HepG2 (cell line): ENCODE results near the gene GPR68. TPM values are rescaled to one million over a fixed set of nuclear protein-coding genes. Genes with fewer than 3 reads are reported as not detected.

Experiments
- ATAC-seq: fragments of 200-7000 bp; cut with Tn5 transposase; 3 replicates; pipeline ENCODE4 v1.9.1; 2020; ENCODE audit warnings: mild to moderate bottlenecking, moderate library complexity
- BruUV-seq: library from RNA; stranded (reverse); fragments of 400-500 nt; replicated peaks from 2 replicates; lab custom pipeline; 2021; lab: Mats Ljungman, UMichigan
- CTCF ChIA-PET: fragments of 300-600 bp; formaldehyde crosslinking; extraction: SDS; loops from one replicate; lab custom pipeline; 2021; ENCODE audit warnings: low total read pairs, inconsistent platforms, low intra/inter-chr PET ratio; lab: Yijun Ruan, JAX
- POLR2A ChIA-PET: fragments of 350-600 bp; sonication (Branson Sonifier 250); formaldehyde crosslinking; loops from one replicate; lab custom pipeline; 2020; ENCODE audit warnings: antibody characterized with exemption, inconsistent platforms; lab: Yijun Ruan, JAX
- DNase-seq: peaks from one replicate; pipeline ENCODE4 v3.0.0-alpha.2; 2015; ENCODE audit warnings: low spot score
- FAIRE-seq: peaks from 3 replicates; lab custom pipeline; 2011; peaks lifted over from hg19 to GRCh38; lab: Jason Lieb, UNC
- H2AFZ ChIP-seq: one replicate; pipeline ENCODE4 v1.6.1; 2011; ENCODE audit warnings: low read length, inconsistent platforms
- H3K27ac ChIP-seq: fragments of 300-600 bp; 3 replicates; pipeline ENCODE4 v1.8.0; 2011; ENCODE audit warnings: mixed run types, mild to moderate bottlenecking, mixed read lengths, low read length, inconsistent platforms; ENCODE audit not compliant: insufficient read depth; ENCODE audit errors: extremely low read length
- H3K27me3 ChIP-seq, 2 experiments: fragments of 200-600 bp in 1 of 2; 2 replicates in 1 of 2; 3 replicates in 1 of 2; pipeline versions ENCODE4 v1.6.0 to v1.8.0; 2011; ENCODE audit warnings: low read length in 2 of 2, mild to moderate bottlenecking in 2 of 2, moderate library complexity in 2 of 2, inconsistent platforms in 1 of 2; ENCODE audit not compliant: insufficient read depth in 2 of 2, control insufficient read depth in 1 of 2
- H3K36me3 ChIP-seq, 2 experiments: fragments of 200-600 bp in 1 of 2; replicated peaks in 1 of 2; 2 replicates in 1 of 2; 3 replicates in 1 of 2; pipeline versions ENCODE4 v1.5.1 to v1.8.0; 2011; ENCODE audit warnings: low read length in 2 of 2, inconsistent platforms in 1 of 2; ENCODE audit not compliant: insufficient read depth in 2 of 2, control insufficient read depth in 1 of 2
- H3K4me1 ChIP-seq: 2 replicates; pipeline ENCODE4 v1.5.1; 2012; ENCODE audit warnings: low read length, inconsistent platforms; ENCODE audit not compliant: insufficient read depth
- H3K4me2 ChIP-seq: 2 replicates; pipeline ENCODE4 v1.6.0; 2011; ENCODE audit warnings: low read depth, low read length, inconsistent platforms
- H3K4me3 ChIP-seq, 3 experiments: fragments of 200-600 bp in 1 of 3; sonication (generic), shearing (Covaris generic) in 1 of 3; replicated peaks in 1 of 3; 2 replicates each; pipeline ENCODE4 v1.5.1; 2011 to 2016; ENCODE audit warnings: low read length in 3 of 3, inconsistent platforms in 2 of 3, low read depth in 2 of 3, mild to moderate bottlenecking in 2 of 3, control low read depth in 1 of 3, mixed read lengths in 1 of 3; ENCODE audit not compliant: insufficient read depth in 1 of 3
- H3K79me2 ChIP-seq: one replicate; pipeline ENCODE4 v1.6.1; 2011; ENCODE audit warnings: low read length, inconsistent platforms; ENCODE audit not compliant: insufficient read depth
- H3K9ac ChIP-seq: 2 replicates; pipeline ENCODE4 v1.6.0; 2011; ENCODE audit warnings: mild to moderate bottlenecking, low read depth, low read length, inconsistent platforms; ENCODE audit not compliant: insufficient read depth
- H3K9me3 ChIP-seq: 2 replicates; pipeline ENCODE4 v1.5.1; 2012; ENCODE audit warnings: mild to moderate bottlenecking, low read length
- H4K20me1 ChIP-seq: 2 replicates; pipeline ENCODE4 v1.6.0; 2011; ENCODE audit warnings: inconsistent platforms, mild to moderate bottlenecking, low read length, moderate library complexity; ENCODE audit not compliant: insufficient read depth
- ARNT ChIP-seq: fragments of 450-650 bp; IDR thresholded peaks from 2 replicates; pipeline ENCODE4 v1.6.1; 2017
- DDIT3 ChIP-seq: sonication (generic); formaldehyde crosslinking; IDR thresholded peaks from 2 replicates; pipeline ENCODE4 v1.4.0; 2020; ENCODE audit warnings: mild to moderate bottlenecking, missing genetic modification reagents
- GFI1 ChIP-seq: sonication (generic); formaldehyde crosslinking; IDR thresholded peaks from 2 replicates; pipeline ENCODE4 v1.5.0; 2020; ENCODE audit warnings: missing genetic modification reagents, mild to moderate bottlenecking, borderline replicate concordance
- GTF3A ChIP-seq: sonication (generic); formaldehyde crosslinking; conservative IDR thresholded peaks from 2 replicates; pipeline ENCODE4 v1.4.0; 2020; ENCODE audit warnings: mild to moderate bottlenecking, missing genetic modification reagents
- KDM1A ChIP-seq: IDR thresholded peaks from 2 replicates; pipeline ENCODE4 v1.6.1; 2016; ENCODE audit warnings: missing compliant biosample characterization
- MZF1 ChIP-seq: sonication (generic); formaldehyde crosslinking; IDR thresholded peaks from 2 replicates; pipeline ENCODE4 v1.8.1; 2023; ENCODE audit warnings: mild to moderate bottlenecking, missing genetic modification reagents, borderline replicate concordance
- NFE2 ChIP-seq: sonication (generic); formaldehyde crosslinking; IDR thresholded peaks from 2 replicates; pipeline ENCODE4 v1.4.0; 2020; ENCODE audit warnings: missing genetic modification reagents
- NR2F2 ChIP-seq: IDR thresholded peaks from 2 replicates; pipeline ENCODE4 v1.6.1; 2012; ENCODE audit warnings: low read depth, inconsistent platforms, borderline replicate concordance
- PCBP1 ChIP-seq: fragments of 200-400 bp; formaldehyde crosslinking; IDR thresholded peaks from 2 replicates; pipeline ENCODE4 v1.6.1; 2017; ENCODE audit warnings: mild to moderate bottlenecking, low read depth, low read length, borderline replicate concordance
- PITX1 ChIP-seq: sonication (generic); formaldehyde crosslinking; IDR thresholded peaks from 2 replicates; pipeline ENCODE4 v1.5.1; 2020; ENCODE audit warnings: mild to moderate bottlenecking, missing genetic modification reagents
- POLR2G ChIP-seq: fragments of 200-400 bp; formaldehyde crosslinking; IDR thresholded peaks from 2 replicates; pipeline ENCODE4 v1.6.1; 2018; ENCODE audit warnings: mild to moderate bottlenecking, low read depth, low read length, moderate library complexity
- SMARCE1 ChIP-seq: fragments of 450-650 bp; IDR thresholded peaks from 2 replicates; pipeline ENCODE4 v1.6.1; 2017; ENCODE audit warnings: borderline replicate concordance
- SNAPC2 ChIP-seq: sonication (generic); formaldehyde crosslinking; IDR thresholded peaks from 2 replicates; pipeline ENCODE4 v1.8.1; 2022; ENCODE audit warnings: mild to moderate bottlenecking, missing genetic modification reagents
- SRSF9 ChIP-seq: fragments of 200-400 bp; formaldehyde crosslinking; IDR thresholded peaks from 2 replicates; pipeline ENCODE4 v1.6.1; 2018; ENCODE audit warnings: borderline replicate concordance, mild to moderate bottlenecking, low read depth, low read length; ENCODE audit not compliant: insufficient read depth, poor library complexity, severe bottlenecking
- ZEB1 ChIP-seq: IDR thresholded peaks from 2 replicates; pipeline ENCODE4 v1.6.1; 2012; ENCODE audit warnings: mild to moderate bottlenecking, low read depth, inconsistent platforms; ENCODE audit not compliant: insufficient replicate concordance
- ZFP1 ChIP-seq: IDR thresholded peaks from 2 replicates; pipeline ENCODE4 v1.6.1; 2016
- ZNF350 ChIP-seq: sonication (generic); formaldehyde crosslinking; IDR thresholded peaks from 2 replicates; pipeline ENCODE4 v1.4.0; 2020; ENCODE audit warnings: mild to moderate bottlenecking, low read depth, missing genetic modification reagents, borderline replicate concordance
- ZNF451 ChIP-seq: sonication (generic); formaldehyde crosslinking; IDR thresholded peaks from 2 replicates; pipeline ENCODE4 v1.5.0; 2020; ENCODE audit warnings: mild to moderate bottlenecking, missing genetic modification reagents
- ZNF737 ChIP-seq: sonication (generic); formaldehyde crosslinking; IDR thresholded peaks from 2 replicates; pipeline ENCODE4 v1.5.0; 2020; ENCODE audit warnings: missing genetic modification reagents, mild to moderate bottlenecking, borderline replicate concordance
- ZNF747 ChIP-seq: sonication (generic); formaldehyde crosslinking; IDR thresholded peaks from 2 replicates; pipeline ENCODE4 v1.8.1; 2023; ENCODE audit warnings: missing genetic modification reagents, mild to moderate bottlenecking, borderline replicate concordance
- ZNF878 ChIP-seq: sonication (generic); formaldehyde crosslinking; IDR thresholded peaks from 2 replicates; pipeline ENCODE4 v1.8.1; 2023; ENCODE audit warnings: mild to moderate bottlenecking, missing genetic modification reagents, moderate library complexity
- WGBS: methylation state at CpG from one replicate; pipeline ENCODE4 v1.1.6; 2017; ENCODE audit warnings: low lambda C conversion rate; 5-methylcytosine and 5-hydroxymethylcytosine counted together
- in situ Hi-C: cut with HindIII; loops from 2 replicates; pipeline ENCODE4 v1.10.0; 2017; ENCODE audit warnings: low pct_unique_long_range_greater_than_20kb; ENCODE audit not compliant: extremely low pct_ligation_motif_present
- intact Hi-C: fragments of 100-400 bp; cut with micrococcal nuclease; formaldehyde crosslinking; loops from one replicate; pipeline ENCODE4 v1.10.0; 2022; ENCODE audit not compliant: unreplicated experiment
- polyA plus RNA-seq, 8 experiments: library from polyadenylated mRNA; depleted of rRNA in 3 of 8; stranded (reverse) in 7 of 8; unstranded in 1 of 8; fragments of >200 nt; fragmentation: Illumina TruSeq in 4 of 8; extraction: Trizol in 4 of 8; gene quantifications; 2 replicates each; pipeline versions ENCODE4 v1.2.1 to v1.2.3, GENCODE V29; 2011 to 2016; ENCODE audit warnings: low read depth in 4 of 8, missing spikeins in 1 of 8, mixed read lengths in 1 of 8; ENCODE audit not compliant: insufficient read depth in 1 of 8
- total RNA-seq, 5 experiments: library from RNA; depleted of rRNA; stranded (reverse); fragments of >200 nt; fragmentation: Illumina TruSeq; extraction: Trizol; gene quantifications; 2 replicates each; pipeline ENCODE4 v1.2.3, GENCODE V29; 2016; ENCODE audit warnings: low read depth in 1 of 5
- TF ChIP-seq, protein P1 (sequence below): sonication (generic); formaldehyde crosslinking; IDR thresholded peaks from 2 replicates; pipeline ENCODE4 v1.4.0; 2020; ENCODE audit warnings: missing genetic modification reagents, low read depth, mild to moderate bottlenecking, borderline replicate concordance

Gene GPR68
- total and polyA plus RNA-seq, 2 of the 13 experiments (the other 11 are each of a cell fraction or from before 2014, with no cell fraction given) = not detected

- TF ChIP-seq DDIT3 (CRISPR knock-in tag) = no peak
- TF ChIP-seq PCBP1 = no peak
- TF ChIP-seq, all 625 proteins: peak for 0
Measured at GRCh38 chr14:91261115-91261514, 16.6 kb upstream of the GPR68 start (continued).

DNA sequence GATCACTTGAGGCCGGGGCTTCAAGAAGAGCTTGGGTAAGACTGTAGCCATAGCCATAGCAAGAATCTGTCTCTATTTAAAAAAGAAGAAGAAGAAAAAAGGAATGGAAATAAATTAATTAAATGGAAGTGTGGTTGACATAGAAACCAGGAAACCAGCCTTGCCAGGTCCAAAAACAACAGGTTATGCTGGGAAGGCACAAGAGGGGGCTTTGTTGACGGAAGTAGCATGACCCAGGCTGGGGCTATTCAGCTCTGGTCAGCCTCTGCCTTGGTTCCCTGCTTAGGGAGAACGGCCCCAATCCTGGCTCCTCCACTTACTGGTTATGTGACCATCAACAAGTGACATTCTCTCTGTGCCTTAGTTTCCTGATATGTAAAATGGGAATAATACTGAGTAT, 14.4 kb upstream of the GPR68 start:
- DNase-seq = no peak
- H3K27me3 ChIP-seq = peaks cover 4 to 45% of the 10 kb centered on the region in 2 experiments
- FAIRE-seq = no peak
- no TSS peak for BruUV-seq
- no peaks in the 10 kb centered on the region for H3K36me3 ChIP-seq
- no peak overlapping the region for H3K27ac ChIP-seq
- no peak overlapping the region for H3K9ac ChIP-seq
- H2AFZ ChIP-seq = no peak overlapping the region
- no peak overlapping the region for H3K4me3 ChIP-seq
- WGBS = 76% methylated on average over 3 of the region's 3 CpGs
- ChIA-PET CTCF (no interaction called here), POLR2A (no interaction called here)
- peaks cover 13% of the 10 kb centered on the region for H3K4me1 ChIP-seq
- TF ChIP-seq KDM1A (CRISPR knock-in tag) (no peak), MZF1 (CRISPR knock-in tag) (no peak), ZNF737 (no peak), ZNF451 (no peak), ZFP1 (CRISPR knock-in tag) (no peak), ZNF747 (no peak), SNAPC2 (CRISPR knock-in tag) (no peak), POLR2G (no peak), ZNF350 (CRISPR knock-in tag) (no peak), GFI1 (CRISPR knock-in tag) (no peak), SMARCE1 (no peak), GTF3A (CRISPR knock-in tag) (no peak), PITX1 (CRISPR knock-in tag) (no peak), ARNT (no peak), NR2F2 (no peak), ZEB1 (no peak), NFE2 (no peak), SRSF9 (no peak), ZNF878 (CRISPR knock-in tag) (no peak)
- TF ChIP-seq, protein P1, sequence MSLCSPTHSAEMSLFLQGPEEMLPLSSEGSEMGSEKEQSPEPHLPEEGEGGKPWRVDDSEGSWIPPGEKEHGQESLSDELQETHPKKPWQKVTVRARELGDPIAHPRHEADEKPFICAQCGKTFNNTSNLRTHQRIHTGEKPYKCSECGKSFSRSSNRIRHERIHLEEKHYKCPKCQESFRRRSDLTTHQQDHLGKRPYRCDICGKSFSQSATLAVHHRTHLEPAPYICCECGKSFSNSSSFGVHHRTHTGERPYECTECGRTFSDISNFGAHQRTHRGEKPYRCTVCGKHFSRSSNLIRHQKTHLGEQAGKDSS = no peak
- no peak overlapping the region for H3K4me2 ChIP-seq
- no peaks in the 10 kb centered on the region for H3K9me3 ChIP-seq
- in situ Hi-C loops (no loop called here), intact Hi-C loops (no loop called here)
- no peaks in the 10 kb centered on the region for H3K79me2 ChIP-seq
- H4K20me1 ChIP-seq = no peaks in the 10 kb centered on the region
- no peak for ATAC-seq
